IMR-90 (cell line): ENCODE measurements around the gene SOCS4. TPM values are rescaled to one million over a fixed set of nuclear protein-coding genes. Genes with fewer than 3 reads are reported as not detected.

ENCODE experiments used
- ATAC-seq: fragments of 200-7000 bp; cut with Tn5 transposase; 2 replicates; pipeline ENCODE4 v1.9.1; 2020; ENCODE audit warnings: low read depth, mild to moderate bottlenecking, moderate library complexity
- BruUV-seq: library from RNA; stranded (reverse); fragments of 400-500 nt; replicated peaks from 2 replicates; lab custom pipeline; 2021; lab: Mats Ljungman, UMichigan
- CTCF ChIA-PET: fragments of 300-600 bp; formaldehyde crosslinking; extraction: SDS; loops from one replicate; lab custom pipeline; 2021; ENCODE audit warnings: antibody characterized with exemption; lab: Yijun Ruan, JAX
- POLR2A ChIA-PET: fragments of 300-600 bp; sonication (Branson Sonifier 250); formaldehyde crosslinking; loops from one replicate; lab custom pipeline; 2022; ENCODE audit warnings: antibody characterized with exemption; ENCODE audit not compliant: unreplicated experiment; lab: Charles Lee
- DNase-seq: peaks from one replicate; pipeline ENCODE4 v3.0.0; 2013
- H2AFZ ChIP-seq: replicated peaks from 2 replicates; pipeline ENCODE3; 2013; ENCODE audit warnings: low read length, mild to moderate bottlenecking; ENCODE audit not compliant: poor library complexity
- H2AK5ac ChIP-seq: 2 replicates; pipeline ENCODE4 v1.6.1; 2013; ENCODE audit warnings: low read depth, low read length, inconsistent platforms
- H2AK9ac ChIP-seq: replicated peaks from 2 replicates; pipeline ENCODE3; 2013; ENCODE audit warnings: mild to moderate bottlenecking, low read depth, low read length, moderate library complexity; ENCODE audit not compliant: poor library complexity
- H2BK120ac ChIP-seq: 2 replicates; pipeline ENCODE4 v1.6.1; 2013; ENCODE audit warnings: low read depth, low read length, inconsistent platforms
- H2BK15ac ChIP-seq: 3 replicates; pipeline ENCODE4 v1.6.1; 2013; ENCODE audit warnings: low read depth, low read length, inconsistent platforms
- H2BK20ac ChIP-seq: 2 replicates; pipeline ENCODE4 v1.6.1; 2013; ENCODE audit warnings: low read depth, mild to moderate bottlenecking, inconsistent platforms, low read length, moderate library complexity
- H2BK5ac ChIP-seq: 2 replicates; pipeline ENCODE4 v1.6.1; 2013; ENCODE audit warnings: mild to moderate bottlenecking, low read depth, low read length, inconsistent platforms; ENCODE audit not compliant: poor library complexity, severe bottlenecking
- H3K14ac ChIP-seq: replicated peaks from 2 replicates; pipeline ENCODE4 v1.6.1; 2013; ENCODE audit warnings: low read depth, low read length, inconsistent platforms
- H3K18ac ChIP-seq: 2 replicates; pipeline ENCODE4 v1.6.1; 2013; ENCODE audit warnings: low read depth, low read length, control low read depth
- H3K23ac ChIP-seq: 2 replicates; pipeline ENCODE4 v1.6.1; 2013; ENCODE audit warnings: low read depth, low read length, inconsistent platforms
- H3K27ac ChIP-seq: 2 replicates; pipeline ENCODE4 v1.5.1; 2013; ENCODE audit warnings: mild to moderate bottlenecking, control low read depth, low read length; ENCODE audit not compliant: insufficient read depth
- H3K27me3 ChIP-seq: 2 replicates; pipeline ENCODE4 v1.6.1; 2013; ENCODE audit warnings: low read length; ENCODE audit not compliant: control insufficient read depth, insufficient read depth
- H3K36me3 ChIP-seq: 2 replicates; pipeline ENCODE4 v1.6.1; 2013; ENCODE audit warnings: low read length, mixed read lengths; ENCODE audit not compliant: control insufficient read depth, insufficient read depth
- H3K4ac ChIP-seq: 2 replicates; pipeline ENCODE4 v1.6.1; 2013; ENCODE audit warnings: low read depth, low read length, inconsistent platforms
- H3K4me1 ChIP-seq: 2 replicates; pipeline ENCODE4 v1.6.1; 2013; ENCODE audit warnings: low read length, mixed read lengths; ENCODE audit not compliant: control insufficient read depth, insufficient read depth
- H3K4me2 ChIP-seq: 2 replicates; pipeline ENCODE4 v1.6.1; 2013; ENCODE audit warnings: low read depth, mild to moderate bottlenecking, control low read depth, low read length, moderate library complexity
- H3K4me3 ChIP-seq: 2 replicates; pipeline ENCODE4 v1.5.1; 2013; ENCODE audit warnings: low read depth, mild to moderate bottlenecking, control low read depth, low read length, moderate library complexity; ENCODE audit not compliant: insufficient read depth
- H3K56ac ChIP-seq: 2 replicates; pipeline ENCODE4 v1.6.1; 2013; ENCODE audit warnings: low read length, inconsistent platforms; ENCODE audit not compliant: insufficient read depth; ENCODE audit errors: extremely low read depth
- H3K79me1 ChIP-seq, 2 experiments: 2 replicates each; pipeline ENCODE4 v1.6.1; 2013; ENCODE audit warnings: low read length in 2 of 2, inconsistent platforms in 1 of 2, low read depth in 1 of 2
- H3K9ac ChIP-seq: 2 replicates; pipeline ENCODE4 v1.6.1; 2013; ENCODE audit warnings: low read depth, low read length, control low read depth
- H3K9me1 ChIP-seq: 2 replicates; pipeline ENCODE4 v1.6.1; 2013; ENCODE audit warnings: low read length, inconsistent platforms; ENCODE audit not compliant: insufficient read depth
- H3K9me3 ChIP-seq: 2 replicates; pipeline ENCODE4 v1.6.1; 2013; ENCODE audit warnings: low read length; ENCODE audit not compliant: control insufficient read depth, insufficient read depth
- H4K20me1 ChIP-seq: 2 replicates; pipeline ENCODE4 v1.6.1; 2013; ENCODE audit warnings: low read length, inconsistent platforms; ENCODE audit not compliant: insufficient read depth
- H4K5ac ChIP-seq: 2 replicates; pipeline ENCODE4 v1.6.1; 2013; ENCODE audit warnings: mild to moderate bottlenecking, low read depth, low read length, control low read depth
- H4K8ac ChIP-seq, 2 experiments: 2 replicates each; pipeline ENCODE4 v1.6.1; 2013; ENCODE audit warnings: low read depth in 2 of 2, low read length in 2 of 2, control low read depth in 1 of 2, inconsistent platforms in 1 of 2
- H4K91ac ChIP-seq: 2 replicates; pipeline ENCODE4 v1.6.1; 2013; ENCODE audit warnings: low read depth, low read length, inconsistent platforms; ENCODE audit not compliant: insufficient read depth
- BHLHE40 ChIP-seq: fragments of 150-350 bp; IDR thresholded peaks from 2 replicates; pipeline ENCODE4 v1.6.1; 2016; ENCODE audit warnings: mild to moderate bottlenecking, low read depth, low read length
- CHD1 ChIP-seq: IDR thresholded peaks from 2 replicates; pipeline ENCODE4 v1.6.1; 2012; ENCODE audit warnings: low read depth, low read length, improper control_type of control experiment
- FOS ChIP-seq: fragments of 150-350 bp; IDR thresholded peaks from 2 replicates; pipeline ENCODE4 v1.6.1; 2016; ENCODE audit warnings: low read depth, low read length
- MAFK ChIP-seq: IDR thresholded peaks from 2 replicates; pipeline ENCODE4 v1.6.1; 2012; ENCODE audit warnings: low read depth, low read length, improper control_type of control experiment
- MAZ ChIP-seq: IDR thresholded peaks from 2 replicates; pipeline ENCODE4 v1.6.1; 2012; ENCODE audit warnings: low read depth, mild to moderate bottlenecking, low read length, improper control_type of control experiment, moderate library complexity, borderline replicate concordance
- MXI1 ChIP-seq: IDR thresholded peaks from 2 replicates; pipeline ENCODE4 v1.6.1; 2012; ENCODE audit warnings: low read depth, mild to moderate bottlenecking, low read length, moderate library complexity, borderline replicate concordance
- RFX5 ChIP-seq: IDR thresholded peaks from 2 replicates; pipeline ENCODE4 v1.8.0; 2012; ENCODE audit warnings: low read depth, mild to moderate bottlenecking, low read length, moderate library complexity
- SMC3 ChIP-seq: fragments of 150-350 bp; IDR thresholded peaks from 2 replicates; pipeline ENCODE4 v1.6.1; 2016; ENCODE audit warnings: low read depth, mild to moderate bottlenecking, antibody characterized with exemption, low read length, moderate library complexity
- WGBS, 2 experiments: methylation state at CpG; one replicate each; pipeline versions ENCODE4 v1.1.5 to v1.1.7; 2013; ENCODE audit warnings: missing lambda C conversion rate in 2 of 2; ENCODE audit not compliant: insufficient read length in 1 of 2; ENCODE audit errors: extremely low coverage in 2 of 2; 5-methylcytosine and 5-hydroxymethylcytosine counted together
- dilution Hi-C: fragments of 300-500 bp; cut with HindIII; formaldehyde crosslinking; loops from one replicate; pipeline ENCODE4 v1.14.3; 2018; ENCODE audit warnings: low sequenced_read_pairs; ENCODE audit not compliant: unreplicated experiment
- in situ Hi-C: fragments of 300-500 bp; cut with MboI; formaldehyde crosslinking; loops from 3 replicates; pipeline ENCODE4 v1.14.3; 2019; ENCODE audit warnings: low sequenced_read_pairs, inconsistent platforms, mixed read lengths
- intact Hi-C: fragments of 100-400 bp; cut with micrococcal nuclease; formaldehyde crosslinking; loops from 2 replicates; pipeline ENCODE4 v1.10.0; 2022
- polyA plus RNA-seq, 3 experiments: library from polyadenylated mRNA; depleted of rRNA; stranded (reverse); fragments of >200 nt; gene quantifications; 2 replicates each; pipeline ENCODE4 v1.2.3, GENCODE V29; 2012; ENCODE audit warnings: low replicate concordance in 1 of 3
- total RNA-seq: library from RNA; depleted of rRNA; stranded (reverse); fragments of >200 nt; gene quantifications from 2 replicates; pipeline ENCODE4 v1.2.3, GENCODE V29; 2012
- TF ChIP-seq, protein P1 (sequence below): fragments of 150-350 bp; IDR thresholded peaks from 2 replicates; pipeline ENCODE4 v1.6.1; 2016; ENCODE audit warnings: low read depth, mild to moderate bottlenecking, low read length, moderate library complexity, borderline replicate concordance
- TF ChIP-seq, protein P2 (sequence below): fragments of 150-350 bp; IDR thresholded peaks from 2 replicates; pipeline ENCODE4 v1.6.1; 2017; ENCODE audit warnings: mild to moderate bottlenecking, antibody characterized with exemption, low read length, low read depth
- TF ChIP-seq, protein P3 (sequence below): conservative IDR thresholded peaks from 2 replicates; pipeline ENCODE4 v1.5.1; 2012; ENCODE audit warnings: mild to moderate bottlenecking, low read depth, low read length, improper control_type of control experiment

The SOCS4 gene
- total and polyA plus RNA-seq, 2 of the 4 experiments (the other 2 are of a cell fraction) = 4.6 to 12.7 TPM

GRCh38 chr14:55054098-55054497 is 27.1 kb downstream of the SOCS4 start:
- Histone ChIP-seq H3K36me3 (peaks cover 11% of the 10 kb centered on the region), H2AFZ (no peak overlapping the region), H2AK9ac (no peak overlapping the region), H4K20me1 (peaks cover 66% of the 10 kb centered on the region), H3K79me1 (peaks cover 13 to 38% of the 10 kb centered on the region in 2 experiments), H3K18ac (no peak overlapping the region), H2BK15ac (no peak overlapping the region), H3K9ac (no peak overlapping the region), H2BK20ac (no peak overlapping the region), H3K9me3 (no peaks in the 10 kb centered on the region), H2AK5ac (no peak overlapping the region), H3K4me2 (no peak overlapping the region), H2BK5ac (no peak overlapping the region), H3K27me3 (no peaks in the 10 kb centered on the region), H3K14ac (no peak overlapping the region), H3K9me1 (no peaks in the 10 kb centered on the region), H2BK120ac (no peak overlapping the region), H3K4ac (no peak overlapping the region), H3K27ac (no peak overlapping the region), H3K4me3 (no peak overlapping the region), H3K4me1 (no peaks in the 10 kb centered on the region), H4K91ac (no peak overlapping the region), H4K5ac (no peak overlapping the region), H3K23ac (no peak overlapping the region), H4K8ac (no peak overlapping the region), H3K56ac (no peak overlapping the region)
- ChIA-PET CTCF (interaction anchor here (0.6 kb wide), 1 partner anchor 17 kb away, joined by 6 read pairs; no protein-coding TSS in a partner anchor), POLR2A (interaction anchor here (0.6 kb wide), 1 partner anchor 293 kb away, joined by 10 read pairs; no protein-coding TSS in a partner anchor)
- ATAC-seq = no peak
- no peak for TF ChIP-seq SMC3
- TF ChIP-seq RFX5 = no peak
- TF ChIP-seq, protein P1, sequence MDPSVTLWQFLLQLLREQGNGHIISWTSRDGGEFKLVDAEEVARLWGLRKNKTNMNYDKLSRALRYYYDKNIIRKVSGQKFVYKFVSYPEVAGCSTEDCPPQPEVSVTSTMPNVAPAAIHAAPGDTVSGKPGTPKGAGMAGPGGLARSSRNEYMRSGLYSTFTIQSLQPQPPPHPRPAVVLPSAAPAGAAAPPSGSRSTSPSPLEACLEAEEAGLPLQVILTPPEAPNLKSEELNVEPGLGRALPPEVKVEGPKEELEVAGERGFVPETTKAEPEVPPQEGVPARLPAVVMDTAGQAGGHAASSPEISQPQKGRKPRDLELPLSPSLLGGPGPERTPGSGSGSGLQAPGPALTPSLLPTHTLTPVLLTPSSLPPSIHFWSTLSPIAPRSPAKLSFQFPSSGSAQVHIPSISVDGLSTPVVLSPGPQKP = no peak
- no peak for TF ChIP-seq BHLHE40
- TF ChIP-seq CHD1 = no peak
- TF ChIP-seq MXI1 = no peak
- TF ChIP-seq, protein P2, sequence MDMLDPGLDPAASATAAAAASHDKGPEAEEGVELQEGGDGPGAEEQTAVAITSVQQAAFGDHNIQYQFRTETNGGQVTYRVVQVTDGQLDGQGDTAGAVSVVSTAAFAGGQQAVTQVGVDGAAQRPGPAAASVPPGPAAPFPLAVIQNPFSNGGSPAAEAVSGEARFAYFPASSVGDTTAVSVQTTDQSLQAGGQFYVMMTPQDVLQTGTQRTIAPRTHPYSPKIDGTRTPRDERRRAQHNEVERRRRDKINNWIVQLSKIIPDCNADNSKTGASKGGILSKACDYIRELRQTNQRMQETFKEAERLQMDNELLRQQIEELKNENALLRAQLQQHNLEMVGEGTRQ = no peak
- TF ChIP-seq MAZ = no peak
- TF ChIP-seq, protein P3, sequence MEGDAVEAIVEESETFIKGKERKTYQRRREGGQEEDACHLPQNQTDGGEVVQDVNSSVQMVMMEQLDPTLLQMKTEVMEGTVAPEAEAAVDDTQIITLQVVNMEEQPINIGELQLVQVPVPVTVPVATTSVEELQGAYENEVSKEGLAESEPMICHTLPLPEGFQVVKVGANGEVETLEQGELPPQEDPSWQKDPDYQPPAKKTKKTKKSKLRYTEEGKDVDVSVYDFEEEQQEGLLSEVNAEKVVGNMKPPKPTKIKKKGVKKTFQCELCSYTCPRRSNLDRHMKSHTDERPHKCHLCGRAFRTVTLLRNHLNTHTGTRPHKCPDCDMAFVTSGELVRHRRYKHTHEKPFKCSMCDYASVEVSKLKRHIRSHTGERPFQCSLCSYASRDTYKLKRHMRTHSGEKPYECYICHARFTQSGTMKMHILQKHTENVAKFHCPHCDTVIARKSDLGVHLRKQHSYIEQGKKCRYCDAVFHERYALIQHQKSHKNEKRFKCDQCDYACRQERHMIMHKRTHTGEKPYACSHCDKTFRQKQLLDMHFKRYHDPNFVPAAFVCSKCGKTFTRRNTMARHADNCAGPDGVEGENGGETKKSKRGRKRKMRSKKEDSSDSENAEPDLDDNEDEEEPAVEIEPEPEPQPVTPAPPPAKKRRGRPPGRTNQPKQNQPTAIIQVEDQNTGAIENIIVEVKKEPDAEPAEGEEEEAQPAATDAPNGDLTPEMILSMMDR = no peak
- TF ChIP-seq MAFK = no peak
- no peak for TF ChIP-seq FOS
- no peak for DNase-seq
- in situ Hi-C loops = no loop called here
- intact Hi-C loops = no loop called here
- 100% methylated on average over 1 of the region's 13 CpGs; no CpG with 5 or more reads in 1 of the 2 experiments for WGBS, 2 experiments
- BruUV-seq = no TSS peak
- dilution Hi-C loops = no loop called here
